Measurements from ENCODE around the gene STK40.

DNA sequence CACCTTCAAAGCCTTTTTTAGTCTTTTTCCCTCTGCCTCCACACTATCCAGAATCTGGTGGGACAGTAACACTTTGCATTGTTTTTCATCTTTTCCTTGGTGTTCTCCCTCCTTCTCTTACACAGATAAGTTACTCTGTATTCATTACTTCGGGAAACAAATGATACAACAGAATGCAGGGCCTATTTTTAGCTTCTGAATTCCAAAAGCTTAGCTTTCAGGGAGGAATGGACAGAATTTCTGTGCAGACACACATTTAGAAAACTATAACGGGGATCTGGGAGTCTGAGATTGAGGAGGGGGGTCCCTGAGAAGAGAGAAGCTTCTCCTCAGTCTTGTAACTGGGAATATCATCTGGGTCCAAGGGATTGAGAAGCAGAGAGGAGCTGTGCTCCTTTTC is 3.5 kb upstream of the STK40 start:
- TF ChIP-seq, protein P1, sequence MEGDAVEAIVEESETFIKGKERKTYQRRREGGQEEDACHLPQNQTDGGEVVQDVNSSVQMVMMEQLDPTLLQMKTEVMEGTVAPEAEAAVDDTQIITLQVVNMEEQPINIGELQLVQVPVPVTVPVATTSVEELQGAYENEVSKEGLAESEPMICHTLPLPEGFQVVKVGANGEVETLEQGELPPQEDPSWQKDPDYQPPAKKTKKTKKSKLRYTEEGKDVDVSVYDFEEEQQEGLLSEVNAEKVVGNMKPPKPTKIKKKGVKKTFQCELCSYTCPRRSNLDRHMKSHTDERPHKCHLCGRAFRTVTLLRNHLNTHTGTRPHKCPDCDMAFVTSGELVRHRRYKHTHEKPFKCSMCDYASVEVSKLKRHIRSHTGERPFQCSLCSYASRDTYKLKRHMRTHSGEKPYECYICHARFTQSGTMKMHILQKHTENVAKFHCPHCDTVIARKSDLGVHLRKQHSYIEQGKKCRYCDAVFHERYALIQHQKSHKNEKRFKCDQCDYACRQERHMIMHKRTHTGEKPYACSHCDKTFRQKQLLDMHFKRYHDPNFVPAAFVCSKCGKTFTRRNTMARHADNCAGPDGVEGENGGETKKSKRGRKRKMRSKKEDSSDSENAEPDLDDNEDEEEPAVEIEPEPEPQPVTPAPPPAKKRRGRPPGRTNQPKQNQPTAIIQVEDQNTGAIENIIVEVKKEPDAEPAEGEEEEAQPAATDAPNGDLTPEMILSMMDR (conservative IDR thresholded peaks at IDR 0.05 in 1 of 2, IDR thresholded peaks at IDR 0.05 in 1 of 2; ENCODE audit: low read depth in 1 of 2, low read length in 2 of 2): no peak
- no peak for TF ChIP-seq EZH2 (IDR thresholded peaks at IDR 0.05; ENCODE audit: low read length, missing control alignments)
